B cell (primary cell): ENCODE results near the gene RNLS. TPM values are rescaled to one million over a fixed set of nuclear protein-coding genes. Genes with fewer than 3 reads are reported as not detected.

ENCODE experiments used
- ATAC-seq: fragments of 200-7000 bp; cut with Tn5 transposase; one replicate; pipeline ENCODE4 v1.10.0; 2021; ENCODE audit warnings: low read depth, mild to moderate bottlenecking, moderate number of reproducible peaks, moderate library complexity
- CTCF ChIA-PET: fragments of 350-600 bp; sonication (Branson Sonifier 250); formaldehyde crosslinking; loops from one replicate; lab custom pipeline; 2021; ENCODE audit warnings: antibody characterized with exemption, inconsistent platforms; lab: Charles Lee
- POLR2A ChIA-PET: fragments of 350-600 bp; sonication (Branson Sonifier 250); formaldehyde crosslinking; loops from one replicate; lab custom pipeline; 2021; ENCODE audit warnings: antibody characterized with exemption; lab: Charles Lee
- DNase-seq: peaks from one replicate; pipeline ENCODE4 v3.0.0; 2013
- H2AFZ ChIP-seq: 2 replicates; pipeline ENCODE4 v1.6.1; 2012; ENCODE audit warnings: mild to moderate bottlenecking, low read depth, low read length; ENCODE audit not compliant: insufficient read depth, poor library complexity, severe bottlenecking
- H3K27ac ChIP-seq, 2 donors: 1 replicate in 1 of 2; 2 replicates in 1 of 2; pipeline ENCODE4 v1.5.1; 2012 to 2013; ENCODE audit warnings: low read length in 2 of 2, mild to moderate bottlenecking in 2 of 2, moderate library complexity in 1 of 2
- H3K27me3 ChIP-seq, 4 experiments: fragments of 200-600 bp in 1 of 4; sonication (generic) in 1 of 4; replicated peaks in 1 of 4; 1 replicate in 2 of 4; 2 replicates in 2 of 4; pipeline versions ENCODE4 v1.6.1 to v1.7.0; 2013 to 2016; ENCODE audit warnings: low read length in 3 of 4, mild to moderate bottlenecking in 2 of 4, mixed read lengths in 1 of 4, moderate library complexity in 1 of 4; ENCODE audit not compliant: insufficient read depth in 4 of 4, control insufficient read depth in 3 of 4; ENCODE audit errors: control extremely low read depth in 1 of 4
- H3K36me3 ChIP-seq, 2 experiments: replicated peaks in 1 of 2; 1 replicate in 1 of 2; 2 replicates in 1 of 2; pipeline versions ENCODE4 v1.6.1 to v1.7.1; 2013; ENCODE audit warnings: low read length in 1 of 2; ENCODE audit not compliant: insufficient read depth in 2 of 2, control insufficient read depth in 1 of 2; ENCODE audit errors: control extremely low read depth in 1 of 2, extremely low read depth in 1 of 2
- H3K4me1 ChIP-seq, 2 donors: fragments of 200-600 bp in 1 of 2; sonication (generic) in 1 of 2; 1 replicate in 1 of 2; 2 replicates in 1 of 2; pipeline versions ENCODE4 v1.5.1 to v1.6.1; 2013 to 2017; ENCODE audit warnings: low read length in 2 of 2; ENCODE audit not compliant: control insufficient read depth in 2 of 2, insufficient read depth in 2 of 2
- H3K4me2 ChIP-seq: replicated peaks from 2 replicates; pipeline ENCODE3; 2012; ENCODE audit warnings: mild to moderate bottlenecking, low read depth, low read length; ENCODE audit not compliant: poor library complexity, severe bottlenecking
- H3K4me3 ChIP-seq, 5 experiments: fragments of 200-600 bp in 1 of 5; sonication (generic) in 1 of 5; 1 replicate in 3 of 5; 2 replicates in 2 of 5; pipeline versions ENCODE4 v1.5.1 to v1.7.0; 2011 to 2016; ENCODE audit warnings: low read length in 4 of 5, mild to moderate bottlenecking in 4 of 5, low read depth in 2 of 5, control low read depth in 1 of 5, moderate library complexity in 1 of 5; ENCODE audit not compliant: insufficient read depth in 1 of 5; ENCODE audit errors: control extremely low read depth in 1 of 5, extremely low read depth in 1 of 5
- H3K79me2 ChIP-seq: fragments of 200-600 bp; sonication (generic); one replicate; pipeline ENCODE4 v1.6.0; 2016; ENCODE audit warnings: low read length; ENCODE audit not compliant: control insufficient read depth, insufficient read depth
- H3K9ac ChIP-seq: fragments of 200-600 bp; sonication (generic); 2 replicates; pipeline ENCODE4 v1.6.1; 2017; ENCODE audit warnings: mild to moderate bottlenecking, low read length, moderate library complexity
- H3K9me3 ChIP-seq, 3 donors: one replicate each; pipeline versions ENCODE4 v1.6.1 to v1.7.1; 2013; ENCODE audit warnings: low read length in 2 of 3; ENCODE audit not compliant: control insufficient read depth in 2 of 3, insufficient read depth in 1 of 3; ENCODE audit errors: control extremely low read depth in 1 of 3
- H4K20me1 ChIP-seq: 2 replicates; pipeline ENCODE4 v1.6.0; 2012; ENCODE audit warnings: mild to moderate bottlenecking, low read length; ENCODE audit not compliant: insufficient read depth, control insufficient read depth, poor library complexity, severe bottlenecking
- H3K27ac Mint-ChIP-seq: one replicate; pipeline ENCODE4 v1.8.0; 2021; ENCODE audit warnings: mixed read lengths
- H3K27me3 Mint-ChIP-seq: one replicate; pipeline ENCODE4 v1.8.0; 2021; ENCODE audit warnings: mixed read lengths
- H3K4me1 Mint-ChIP-seq: one replicate; pipeline ENCODE4 v1.8.0; 2021; ENCODE audit warnings: mixed read lengths
- H3K4me3 Mint-ChIP-seq: one replicate; pipeline ENCODE4 v1.8.0; 2021; ENCODE audit warnings: mixed read lengths
- H3K9me3 Mint-ChIP-seq: one replicate; pipeline ENCODE4 v1.8.0; 2022; ENCODE audit warnings: mixed read lengths; ENCODE audit not compliant: insufficient read depth
- EZH2 ChIP-seq: IDR thresholded peaks from 2 replicates; pipeline ENCODE4 v1.6.1; 2012; ENCODE audit warnings: borderline replicate concordance, low read depth, mild to moderate bottlenecking, moderate library complexity, low read length; ENCODE audit not compliant: insufficient read depth, poor library complexity, severe bottlenecking
- WGBS: methylation state at CpG from one replicate; pipeline ENCODE4 v1.1.5; 2013; ENCODE audit warnings: missing lambda C conversion rate; ENCODE audit not compliant: insufficient coverage; 5-methylcytosine and 5-hydroxymethylcytosine counted together
- intact Hi-C: fragments of 100-400 bp; cut with micrococcal nuclease; formaldehyde crosslinking; loops from one replicate; pipeline ENCODE4 v1.10.0; 2022
- polyA plus RNA-seq: library from polyadenylated mRNA; depleted of rRNA; stranded (reverse); fragments of >200 nt; gene quantifications from 2 replicates; pipeline ENCODE4 v1.2.3, GENCODE V29; 2012
- total RNA-seq, 2 donors: library from RNA; stranded (reverse); fragments of 120-200 nt in 1 of 2; gene quantifications; 1 replicate in 1 of 2; 2 replicates in 1 of 2; pipeline versions ENCODE4 v1.2.3 to v1.2.4, GENCODE V29; 2013 to 2022
- TF ChIP-seq, protein P1 (sequence below): fragments of 200-600 bp; IDR thresholded peaks from one replicate; pipeline ENCODE4 v1.8.0; 2022; ENCODE audit warnings: antibody characterized with exemption, mild to moderate bottlenecking

The RNLS gene
- total and polyA plus RNA-seq, 2 donors (not counting 1 experiment from before 2014, with no cell fraction given) = 3.5 to 7.5 TPM

DNA sequence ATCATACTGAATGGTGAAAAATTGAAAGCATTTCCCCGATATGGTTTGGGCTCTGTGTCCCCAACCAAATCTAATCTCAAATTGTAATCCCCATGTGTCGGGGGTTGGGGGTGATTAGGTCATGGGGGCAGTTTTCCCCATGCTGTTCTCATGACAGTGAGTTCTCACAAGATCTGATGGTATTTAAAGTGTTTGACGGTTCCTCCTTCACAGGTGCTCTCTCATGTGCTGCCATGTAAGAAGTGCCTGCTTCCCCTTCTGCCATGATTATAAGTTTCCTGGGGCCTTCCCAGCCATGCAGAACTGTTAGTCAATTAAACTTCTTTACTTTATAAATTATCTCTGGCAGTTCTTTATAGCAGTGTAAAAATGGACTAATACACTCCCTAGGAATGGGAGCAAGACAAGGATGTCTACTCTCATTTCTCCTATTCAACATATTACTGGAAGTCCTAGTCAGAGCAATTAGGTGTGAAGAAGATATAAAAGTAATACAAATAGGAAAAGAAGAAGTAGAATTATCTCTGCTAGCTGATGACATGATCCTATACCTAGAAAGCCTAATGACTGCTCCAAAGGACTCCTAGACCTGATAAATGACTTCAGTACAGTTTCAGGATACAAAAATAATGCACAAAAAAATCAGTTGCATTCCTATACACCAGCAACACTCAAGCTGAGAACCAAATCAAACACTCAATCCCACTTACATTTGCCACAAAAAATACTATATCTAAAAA, 260.6 kb downstream of the RNLS start:
- Histone ChIP-seq H3K9me3 (peaks cover 18 to 50% (median 23%) of the 10 kb centered on the region in 3 donors), H3K4me3 (no peak overlapping the region), H3K27ac (peak overlapping the region; percentile 74 to 77), H3K36me3 (no peaks in the 10 kb centered on the region), H4K20me1 (no peaks in the 10 kb centered on the region), H3K27me3 (no peaks in the 10 kb centered on the region), H3K4me1 (peaks cover 19 to 23% of the 10 kb centered on the region in 2 donors), H2AFZ (no peak overlapping the region), H3K9ac (no peak overlapping the region), H3K4me2 (peak overlapping the region; percentile 19), H3K79me2 (no peaks in the 10 kb centered on the region)
- no CpG with 5 or more reads among the region's 3 CpGs for WGBS
- CTCF ChIA-PET = interaction anchor here (1.3 to 2.5 kb wide), 2 partner anchors 13 to 67 kb away, joined by 3 to 6 read pairs; no protein-coding TSS in a partner anchor
- Mint-ChIP-seq H3K4me1 (peaks cover 37% of the 10 kb centered on the region), H3K9me3 (peaks cover 31% of the 10 kb centered on the region), H3K27me3 (no peaks in the 10 kb centered on the region), H3K27ac (peak overlapping the region; percentile 89), H3K4me3 (no peak overlapping the region)
- POLR2A ChIA-PET = interaction anchor here (0.6 kb wide), 1 partner anchor 679 kb away, joined by 3 read pairs; no protein-coding TSS in a partner anchor
- DNase-seq (peak; percentile 83), ATAC-seq (peak; percentile 60)
- TF ChIP-seq, protein P1, sequence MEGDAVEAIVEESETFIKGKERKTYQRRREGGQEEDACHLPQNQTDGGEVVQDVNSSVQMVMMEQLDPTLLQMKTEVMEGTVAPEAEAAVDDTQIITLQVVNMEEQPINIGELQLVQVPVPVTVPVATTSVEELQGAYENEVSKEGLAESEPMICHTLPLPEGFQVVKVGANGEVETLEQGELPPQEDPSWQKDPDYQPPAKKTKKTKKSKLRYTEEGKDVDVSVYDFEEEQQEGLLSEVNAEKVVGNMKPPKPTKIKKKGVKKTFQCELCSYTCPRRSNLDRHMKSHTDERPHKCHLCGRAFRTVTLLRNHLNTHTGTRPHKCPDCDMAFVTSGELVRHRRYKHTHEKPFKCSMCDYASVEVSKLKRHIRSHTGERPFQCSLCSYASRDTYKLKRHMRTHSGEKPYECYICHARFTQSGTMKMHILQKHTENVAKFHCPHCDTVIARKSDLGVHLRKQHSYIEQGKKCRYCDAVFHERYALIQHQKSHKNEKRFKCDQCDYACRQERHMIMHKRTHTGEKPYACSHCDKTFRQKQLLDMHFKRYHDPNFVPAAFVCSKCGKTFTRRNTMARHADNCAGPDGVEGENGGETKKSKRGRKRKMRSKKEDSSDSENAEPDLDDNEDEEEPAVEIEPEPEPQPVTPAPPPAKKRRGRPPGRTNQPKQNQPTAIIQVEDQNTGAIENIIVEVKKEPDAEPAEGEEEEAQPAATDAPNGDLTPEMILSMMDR = no peak
- TF ChIP-seq EZH2 = no peak
- intact Hi-C loops = no loop called here

DNA sequence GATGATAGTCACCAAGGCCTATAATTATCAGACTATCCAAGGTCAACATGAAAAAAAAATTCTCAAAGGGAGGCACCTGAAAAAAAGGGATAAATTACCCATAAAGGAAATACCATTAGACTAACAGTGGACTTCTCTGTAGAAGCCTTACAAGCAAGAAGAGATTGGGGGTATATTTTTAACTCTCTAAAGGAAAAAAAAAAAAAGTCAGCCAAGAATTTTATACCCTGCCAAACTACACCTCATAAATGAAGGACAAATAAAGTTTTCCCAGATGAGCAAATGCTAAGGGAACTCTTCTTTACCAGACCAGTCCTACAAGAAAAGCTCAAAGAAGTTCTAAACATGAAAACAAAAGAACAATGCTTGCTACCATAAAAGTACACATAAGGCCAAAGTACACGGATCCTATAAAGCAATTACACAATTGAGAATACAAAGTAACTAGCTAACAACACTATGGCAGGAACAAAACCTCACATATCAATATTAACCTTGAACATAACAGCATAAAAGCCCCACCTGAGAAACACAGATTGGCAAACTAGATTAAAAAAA, 263.1 kb downstream of the RNLS start:
- no peak for TF ChIP-seq EZH2
- TF ChIP-seq, protein P1 = no peak

More for the DNA sequence above, 263.1 kb downstream of the RNLS start:
- H3K4me3 Mint-ChIP-seq = no peak overlapping the region
- H3K4me1 Mint-ChIP-seq = peaks cover 47% of the 10 kb centered on the region
- H3K27me3 Mint-ChIP-seq = no peaks in the 10 kb centered on the region
- Histone ChIP-seq H3K27me3 (no peaks in the 10 kb centered on the region), H3K9ac (no peak overlapping the region), H4K20me1 (no peaks in the 10 kb centered on the region), H2AFZ (no peak overlapping the region), H3K9me3 (peaks cover 15 to 50% (median 23%) of the 10 kb centered on the region in 3 donors), H3K79me2 (no peaks in the 10 kb centered on the region), H3K4me2 (no peak overlapping the region), H3K27ac (no peak overlapping the region), H3K4me1 (peaks cover 27 to 31% of the 10 kb centered on the region in 2 donors), H3K36me3 (no peaks in the 10 kb centered on the region), H3K4me3 (no peak overlapping the region)
- intact Hi-C loops = no loop called here
- H3K27ac Mint-ChIP-seq = no peak overlapping the region
- DNase-seq (no peak), ATAC-seq (no peak)
- H3K9me3 Mint-ChIP-seq = peaks cover 23% of the 10 kb centered on the region
- no CpG with 5 or more reads among the region's 1 CpG for WGBS
- ChIA-PET POLR2A (no interaction called here), CTCF (interaction anchor here (0.7 to 1.3 kb wide), 3 partner anchors 27 to 205 kb away, joined by 3 read pairs; no protein-coding TSS in a partner anchor)
